ENCODE results near the gene LMOD1. TPM values are rescaled to one million over a fixed set of nuclear protein-coding genes. Genes with fewer than 3 reads are reported as not detected.
A peak's percentile ranks its signal among the peaks of the same experiment; 100 is the strongest.

The LMOD1 gene
- total RNA-seq, 6 experiments from 2014 or later, result 1.1 to 3.5 (median 2.1) TPM

DNA sequence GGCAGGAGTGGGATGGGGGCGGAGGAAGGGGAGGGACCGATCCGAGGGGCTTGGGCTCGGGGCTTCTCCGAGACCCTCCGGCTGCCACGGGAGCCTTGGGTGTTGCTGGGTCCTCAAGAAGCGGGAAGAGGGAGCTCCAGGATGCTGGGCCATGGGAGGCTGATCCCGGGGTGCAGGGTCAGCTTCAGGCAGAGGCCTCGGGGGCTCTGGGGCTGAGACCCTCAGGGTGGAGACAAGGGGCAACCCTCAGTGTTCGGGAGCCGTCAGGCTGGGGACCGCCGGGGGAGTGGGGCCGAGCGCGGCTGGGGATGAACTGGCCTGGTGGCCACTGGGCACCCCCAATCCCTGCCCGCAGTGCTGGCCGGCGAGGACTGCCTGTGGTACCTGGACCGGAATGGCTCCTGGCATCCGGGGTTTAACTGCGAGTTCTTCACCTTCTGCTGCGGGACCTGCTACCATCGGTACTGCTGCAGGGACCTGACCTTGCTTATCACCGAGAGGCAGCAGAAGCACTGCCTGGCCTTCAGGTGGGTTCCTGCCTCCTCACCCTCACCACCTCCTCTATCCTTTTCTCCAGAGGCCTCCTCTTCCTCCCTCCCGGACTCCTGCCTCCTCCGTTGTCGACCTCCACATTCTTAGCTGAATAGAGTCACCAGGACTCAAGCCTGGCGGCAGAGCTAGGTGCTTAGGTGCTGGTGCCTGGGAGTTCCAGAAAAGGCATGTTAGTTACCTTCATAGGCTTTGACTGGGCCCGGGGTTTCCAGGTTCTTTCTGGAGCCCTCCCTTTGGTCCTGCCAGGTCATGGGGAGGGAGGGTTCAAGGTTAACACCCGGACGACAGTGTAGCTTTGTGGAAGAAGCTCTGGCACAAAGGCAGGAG lies 57.0 kb downstream of the LMOD1 start:
- intact Hi-C loops (cut with DNase I), result loop anchor here in 1 of 2 donors (10.0 kb wide), 1 partner anchor 235 kb away; the partner anchor contains the start of gene GPR37L1
- Histone ChIP-seq H3K4me1 (peaks cover 0 to 12% (median 0%) of the 10 kb centered on the region in 4 donors), H3K27ac (no peak overlapping the region), H3K27me3 (no peaks in the 10 kb centered on the region), H3K4me3 (peak overlapping the region; percentile 67 to 77 (median 68)), H3K9me3 (no peaks in the 10 kb centered on the region), H3K36me3 (no peaks in the 10 kb centered on the region)
- no peak for DNase-seq
- no peak for ATAC-seq
- 25% methylated on average over 9 of the region's 33 CpGs for WGBS (ENCODE audit: insufficient coverage, low coverage, low lambda C conversion rate, missing lambda C conversion rate)
- TF ChIP-seq, protein P1, sequence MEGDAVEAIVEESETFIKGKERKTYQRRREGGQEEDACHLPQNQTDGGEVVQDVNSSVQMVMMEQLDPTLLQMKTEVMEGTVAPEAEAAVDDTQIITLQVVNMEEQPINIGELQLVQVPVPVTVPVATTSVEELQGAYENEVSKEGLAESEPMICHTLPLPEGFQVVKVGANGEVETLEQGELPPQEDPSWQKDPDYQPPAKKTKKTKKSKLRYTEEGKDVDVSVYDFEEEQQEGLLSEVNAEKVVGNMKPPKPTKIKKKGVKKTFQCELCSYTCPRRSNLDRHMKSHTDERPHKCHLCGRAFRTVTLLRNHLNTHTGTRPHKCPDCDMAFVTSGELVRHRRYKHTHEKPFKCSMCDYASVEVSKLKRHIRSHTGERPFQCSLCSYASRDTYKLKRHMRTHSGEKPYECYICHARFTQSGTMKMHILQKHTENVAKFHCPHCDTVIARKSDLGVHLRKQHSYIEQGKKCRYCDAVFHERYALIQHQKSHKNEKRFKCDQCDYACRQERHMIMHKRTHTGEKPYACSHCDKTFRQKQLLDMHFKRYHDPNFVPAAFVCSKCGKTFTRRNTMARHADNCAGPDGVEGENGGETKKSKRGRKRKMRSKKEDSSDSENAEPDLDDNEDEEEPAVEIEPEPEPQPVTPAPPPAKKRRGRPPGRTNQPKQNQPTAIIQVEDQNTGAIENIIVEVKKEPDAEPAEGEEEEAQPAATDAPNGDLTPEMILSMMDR (IDR thresholded peaks at IDR 0.05), result no peak
- TF ChIP-seq POLR2A (IDR thresholded peaks at IDR 0.05), result no peak

DNA sequence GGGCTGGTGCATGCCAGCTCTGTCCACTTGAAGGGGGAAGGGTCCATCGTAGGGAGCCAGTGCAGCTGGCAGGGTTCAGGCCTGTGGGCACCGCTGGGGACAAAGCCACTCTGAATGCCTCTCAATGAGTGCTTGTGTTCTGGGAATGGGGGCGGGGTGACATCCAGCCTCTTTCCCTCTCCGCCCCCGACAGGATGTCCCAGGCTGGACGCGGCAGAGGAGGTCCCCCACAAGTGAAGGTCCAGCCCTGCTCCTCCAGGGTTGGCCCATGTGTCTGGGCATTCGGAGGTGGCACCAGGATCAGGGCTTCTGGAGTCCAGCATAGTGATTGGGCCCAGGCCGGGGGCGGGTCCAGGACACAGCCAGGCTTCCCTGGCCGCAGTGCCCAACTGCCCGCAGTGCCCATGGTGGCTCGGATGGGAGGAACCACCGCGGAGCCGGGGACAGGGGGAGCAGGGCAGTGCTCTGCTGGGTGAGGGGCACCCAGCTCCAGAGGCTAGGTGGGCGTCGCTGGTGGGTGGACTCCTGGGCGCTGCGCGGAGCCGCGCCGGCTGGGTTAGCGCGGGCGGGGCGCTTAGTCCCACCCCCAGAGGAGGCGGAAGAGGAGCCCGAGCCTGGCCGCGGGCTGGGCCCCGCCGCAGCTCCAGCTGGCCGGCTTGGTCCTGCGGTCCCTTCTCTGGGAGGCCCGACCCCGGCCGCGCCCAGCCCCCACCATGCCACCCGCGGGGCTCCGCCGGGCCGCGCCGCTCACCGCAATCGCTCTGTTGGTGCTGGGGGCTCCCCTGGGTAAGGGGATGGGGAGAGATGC lies 57.9 kb downstream of the LMOD1 start, which contains the start of gene SHISA4:
Gene SHISA4, plus strand, starts transcription at position 617 of the 808 bp plus-strand sequence. Its CDS starts 97 bp downstream, at position 714.
- intact Hi-C loops (cut with DNase I), result loop anchor here in 1 of 2 donors (10.0 kb wide), 1 partner anchor 236 kb away; the partner anchor contains the start of gene GPR37L1
- Histone ChIP-seq H3K27me3 (no peaks in the 10 kb centered on the region), H3K4me1 (peaks cover 0 to 15% (median 0%) of the 10 kb centered on the region in 4 donors), H3K9me3 (no peaks in the 10 kb centered on the region), H3K36me3 (no peaks in the 10 kb centered on the region), H3K27ac (no peak within 1 kb of the TSS), H3K4me3 (peak within 1 kb of the TSS; percentile 67 to 77 (median 68))
- peak; percentile 88 to 95 (median 93) for ATAC-seq
- DNase-seq, result peak; percentile 74 to 88 (median 85)
- WGBS (ENCODE audit: insufficient coverage, low coverage, low lambda C conversion rate, missing lambda C conversion rate), result no CpG with 5 or more reads among the region's 49 CpGs
- TF ChIP-seq, protein P1 (IDR thresholded peaks at IDR 0.05), result no peak
- peak; percentile 63 for TF ChIP-seq POLR2A (IDR thresholded peaks at IDR 0.05)

DNA sequence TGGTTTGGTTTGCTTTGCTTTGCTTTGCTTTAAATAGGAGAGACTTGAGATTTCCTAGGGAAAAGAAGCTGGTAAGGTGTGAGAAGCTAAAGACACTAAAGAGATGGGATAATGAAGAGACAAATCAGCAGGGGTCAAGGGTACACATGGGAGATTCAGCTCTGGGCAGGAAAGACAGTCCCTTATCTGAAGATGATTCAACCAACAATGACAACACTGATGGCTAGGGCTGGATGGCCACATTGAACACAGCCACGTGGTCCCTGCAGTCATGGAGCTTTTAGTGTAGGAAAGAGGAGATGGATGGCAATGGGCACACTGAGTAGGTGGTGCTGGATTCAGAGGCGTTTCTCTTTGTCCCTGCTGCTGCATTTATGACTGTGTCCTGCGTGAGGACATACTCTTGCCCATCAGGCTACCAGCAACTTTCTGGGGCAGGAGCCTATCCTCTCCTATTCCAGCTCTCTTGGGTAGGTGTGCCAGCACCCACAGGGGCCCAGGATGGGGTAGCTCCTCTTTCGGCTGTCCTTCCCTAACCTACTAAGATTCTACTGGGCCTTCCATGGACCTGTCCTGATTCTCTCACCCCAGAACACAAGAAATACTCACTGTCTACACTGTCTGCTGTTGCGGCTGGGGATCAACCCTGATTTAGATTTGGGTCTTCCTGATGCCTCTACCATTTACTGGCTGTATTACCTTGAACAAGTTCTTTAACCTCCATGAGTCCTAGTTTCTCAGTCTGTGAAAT lies 59.1 kb downstream of the LMOD1 start:
- Histone ChIP-seq H3K36me3 (no peaks in the 10 kb centered on the region), H3K27me3 (no peaks in the 10 kb centered on the region), H3K9me3 (no peaks in the 10 kb centered on the region), H3K4me1 (peaks cover 0 to 17% (median 0%) of the 10 kb centered on the region in 4 donors), H3K4me3 (no peak overlapping the region), H3K27ac (no peak overlapping the region)
- intact Hi-C loops (cut with DNase I), result loop anchor here in 1 of 2 donors (10.0 kb wide), 1 partner anchor 238 kb away; the partner anchor contains the start of gene GPR37L1
- TF ChIP-seq, protein P1 (IDR thresholded peaks at IDR 0.05), result no peak
- no peak for TF ChIP-seq POLR2A (IDR thresholded peaks at IDR 0.05)
- 100% methylated on average over 1 of the region's 5 CpGs for WGBS (ENCODE audit: insufficient coverage, low coverage, low lambda C conversion rate, missing lambda C conversion rate)
- no peak for DNase-seq
- no peak for ATAC-seq
